Measurements from ENCODE around the gene INAVA.

The INAVA gene, protein sequence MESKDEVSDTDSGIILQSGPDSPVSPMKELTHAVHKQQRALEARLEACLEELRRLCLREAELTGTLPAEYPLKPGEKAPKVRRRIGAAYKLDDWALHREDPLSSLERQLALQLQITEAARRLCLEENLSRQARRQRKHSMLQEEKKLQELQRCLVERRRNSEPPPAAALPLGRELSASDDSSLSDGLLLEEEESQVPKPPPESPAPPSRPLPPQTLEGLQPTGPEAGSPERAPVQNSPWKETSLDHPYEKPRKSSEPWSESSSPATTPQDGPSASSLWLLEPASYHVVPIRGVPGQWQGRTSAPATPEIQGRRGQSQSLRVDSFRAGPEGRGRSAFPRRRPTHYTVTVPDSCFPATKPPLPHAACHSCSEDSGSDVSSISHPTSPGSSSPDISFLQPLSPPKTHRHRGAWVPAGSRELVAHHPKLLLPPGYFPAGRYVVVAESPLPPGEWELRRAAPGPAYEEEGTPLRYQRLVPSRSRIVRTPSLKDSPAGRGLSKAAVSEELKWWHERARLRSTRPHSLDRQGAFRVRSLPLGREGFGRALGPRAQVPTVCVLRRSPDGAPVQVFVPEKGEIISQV

GRCh38 chr1:200894712-200895442 is at the start of gene INAVA:
Gene INAVA, plus strand, starts transcription at chr1:200894900. Its CDS starts 3,501 bp downstream, at chr1:200898401.
- no peak for TF ChIP-seq CTCF (IDR thresholded peaks at IDR 0.05)

DNA sequence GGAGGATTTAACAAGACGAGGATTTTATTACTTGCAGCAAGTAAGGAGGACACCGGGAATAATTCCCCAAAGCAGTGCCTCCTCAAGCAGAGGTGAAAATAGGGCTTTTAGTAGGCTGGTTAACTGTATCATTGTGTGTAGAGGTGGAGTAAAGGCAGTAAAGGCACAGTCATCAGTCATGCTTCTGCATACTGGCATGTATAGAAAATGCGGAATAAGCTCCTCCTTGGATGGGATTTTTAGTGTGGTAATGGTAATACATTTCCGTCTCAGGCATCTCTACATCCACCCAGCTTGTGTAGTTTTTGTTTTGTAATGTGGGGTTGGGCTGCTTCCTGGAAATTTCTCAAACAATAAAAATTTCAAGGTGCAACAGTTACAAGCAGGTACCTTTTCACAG is 49.3 kb upstream of the INAVA start:
- TF ChIP-seq CTCF (IDR thresholded peaks at IDR 0.05) = no peak

- no peak for TF ChIP-seq CTCF (IDR thresholded peaks at IDR 0.05)
These were observed 48.3 kb upstream of the INAVA start for GRCh38 chr1:200846398-200846797.

DNA sequence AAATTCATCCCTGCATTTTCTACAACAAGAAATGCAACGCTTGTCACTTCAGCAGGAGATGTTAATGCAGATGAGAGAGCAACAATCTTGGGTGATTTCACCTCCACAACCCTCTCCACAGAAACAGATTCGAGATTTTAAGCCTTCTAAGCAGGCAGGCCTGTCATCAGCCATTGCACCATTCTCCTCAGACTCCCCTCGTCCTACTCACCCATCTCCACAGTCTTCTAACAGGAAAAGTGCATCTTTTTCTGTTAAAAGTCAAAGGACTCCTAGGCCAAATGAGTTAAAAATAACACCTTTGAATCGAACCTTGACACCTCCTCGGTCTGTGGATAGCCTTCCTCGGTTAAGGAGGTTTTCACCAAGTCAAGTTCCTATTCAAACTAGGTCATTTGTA is 45.3 kb upstream of the INAVA start:
- no peak for TF ChIP-seq CTCF (IDR thresholded peaks at IDR 0.05)

GRCh38 chr1:200850554-200850953 is 44.1 kb upstream of the INAVA start:
- TF ChIP-seq CTCF (IDR thresholded peaks at IDR 0.05) = no peak

DNA sequence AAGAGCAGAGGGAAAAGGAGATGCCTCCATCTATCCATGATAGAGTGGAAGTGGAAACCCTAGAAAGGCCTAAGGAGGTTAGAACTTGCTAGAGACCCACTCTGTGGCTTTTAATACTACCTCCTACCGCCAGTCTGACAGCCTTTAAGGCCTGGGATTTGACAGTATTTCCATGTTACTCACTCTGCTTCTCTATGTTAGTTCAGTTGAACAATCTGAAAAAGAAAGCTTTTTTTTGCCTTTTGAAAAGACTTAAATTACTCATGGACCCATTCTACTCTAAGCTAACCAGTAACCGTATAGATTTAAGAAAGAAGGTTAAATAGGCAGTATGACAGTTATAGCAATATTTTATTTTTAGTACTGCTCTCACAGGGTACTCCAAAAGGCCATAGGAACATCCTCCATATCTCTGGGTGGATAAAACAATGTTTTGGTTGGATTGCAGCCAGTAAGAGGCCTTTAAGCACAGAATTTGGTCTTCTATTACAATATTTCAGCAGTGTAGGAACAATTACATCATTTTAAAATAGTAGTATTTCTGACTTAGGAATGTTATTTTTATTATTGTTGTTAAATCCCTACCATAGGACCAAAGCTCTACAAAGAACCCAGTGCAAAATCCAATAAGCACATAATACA is 37.9 kb upstream of the INAVA start:
- TF ChIP-seq CTCF (IDR thresholded peaks at IDR 0.05) = no peak

DNA sequence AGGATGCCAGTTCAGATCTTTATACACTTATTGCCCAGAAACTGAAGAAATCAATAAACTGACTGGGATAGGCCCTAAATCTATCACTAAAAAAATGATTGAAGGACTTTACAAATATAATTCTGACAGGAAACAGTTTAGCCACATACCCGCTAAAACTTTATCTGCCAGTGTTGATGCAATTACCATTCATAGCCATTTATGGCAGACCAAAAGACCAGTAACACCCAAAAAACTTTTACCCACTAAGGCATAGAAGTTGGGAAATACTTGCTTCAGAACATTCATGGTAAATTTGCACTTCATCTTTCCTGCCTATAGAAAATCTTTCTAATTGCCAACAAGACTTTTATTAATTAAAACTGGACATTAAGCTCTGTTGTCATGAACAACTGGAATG is 36.9 kb upstream of the INAVA start:
- TF ChIP-seq CTCF (IDR thresholded peaks at IDR 0.05) = no peak

All from LNCAP (cell line).